Osteoblast (primary cell): ENCODE results near the gene SLC2A11. TPM values are rescaled to one million over a fixed set of nuclear protein-coding genes. Genes with fewer than 3 reads are reported as not detected.

Experiments
- DNase-seq: peaks from one replicate; pipeline ENCODE4 v3.0.0; 2011; ENCODE audit warnings: low spot score, mixed read lengths; ENCODE audit not compliant: insufficient read length; ENCODE audit errors: missing footprints
- H2AFZ ChIP-seq: 2 replicates; pipeline ENCODE4 v1.6.0; 2011; ENCODE audit warnings: mild to moderate bottlenecking, low read length
- H3K27ac ChIP-seq: 2 replicates; pipeline ENCODE4 v1.5.1; 2011; ENCODE audit warnings: mild to moderate bottlenecking, low read depth, low read length, moderate library complexity
- H3K27me3 ChIP-seq: 2 replicates; pipeline ENCODE4 v1.6.0; 2012; ENCODE audit warnings: mild to moderate bottlenecking, control low read depth, inconsistent platforms, low read length, moderate library complexity; ENCODE audit not compliant: insufficient read depth
- H3K36me3 ChIP-seq: 2 replicates; pipeline ENCODE4 v1.5.1; 2011; ENCODE audit warnings: mild to moderate bottlenecking, low read length, control low read depth, moderate library complexity; ENCODE audit not compliant: insufficient read depth
- H3K4me1 ChIP-seq: 2 replicates; pipeline ENCODE4 v1.5.1; 2011; ENCODE audit warnings: mild to moderate bottlenecking, low read length, control low read depth, moderate library complexity; ENCODE audit not compliant: insufficient read depth
- H3K4me2 ChIP-seq: 2 replicates; pipeline ENCODE4 v1.6.0; 2011; ENCODE audit warnings: mild to moderate bottlenecking, low read length; ENCODE audit not compliant: insufficient read depth
- H3K4me3 ChIP-seq: fragments of 200-600 bp; sonication (generic); 3 replicates; pipeline ENCODE4 v1.5.1; 2012; ENCODE audit warnings: mild to moderate bottlenecking, low read length, inconsistent platforms; ENCODE audit not compliant: insufficient read depth
- H3K79me2 ChIP-seq: 2 replicates; pipeline ENCODE4 v1.6.0; 2012; ENCODE audit warnings: mild to moderate bottlenecking, low read length, control low read depth, inconsistent platforms; ENCODE audit not compliant: insufficient read depth
- H3K9me3 ChIP-seq: 2 replicates; pipeline ENCODE4 v1.5.1; 2011; ENCODE audit warnings: low read depth, low read length, control low read depth
- H4K20me1 ChIP-seq: 2 replicates; pipeline ENCODE4 v1.6.0; 2012; ENCODE audit warnings: mild to moderate bottlenecking, low read length, control low read depth; ENCODE audit not compliant: insufficient read depth
- total RNA-seq: library from RNA; depleted of rRNA; stranded (reverse); fragments of >200 nt; gene quantifications from 2 replicates; pipeline ENCODE4 v1.2.3, GENCODE V29; 2012
- TF ChIP-seq, protein P1 (sequence below): IDR thresholded peaks from 2 replicates; pipeline ENCODE4 v1.5.1; 2011; ENCODE audit warnings: mild to moderate bottlenecking, low read depth, low read length, moderate library complexity; ENCODE audit errors: extremely low read depth

Gene SLC2A11
- total RNA-seq, 1 donor: 14.1 TPM

DNA sequence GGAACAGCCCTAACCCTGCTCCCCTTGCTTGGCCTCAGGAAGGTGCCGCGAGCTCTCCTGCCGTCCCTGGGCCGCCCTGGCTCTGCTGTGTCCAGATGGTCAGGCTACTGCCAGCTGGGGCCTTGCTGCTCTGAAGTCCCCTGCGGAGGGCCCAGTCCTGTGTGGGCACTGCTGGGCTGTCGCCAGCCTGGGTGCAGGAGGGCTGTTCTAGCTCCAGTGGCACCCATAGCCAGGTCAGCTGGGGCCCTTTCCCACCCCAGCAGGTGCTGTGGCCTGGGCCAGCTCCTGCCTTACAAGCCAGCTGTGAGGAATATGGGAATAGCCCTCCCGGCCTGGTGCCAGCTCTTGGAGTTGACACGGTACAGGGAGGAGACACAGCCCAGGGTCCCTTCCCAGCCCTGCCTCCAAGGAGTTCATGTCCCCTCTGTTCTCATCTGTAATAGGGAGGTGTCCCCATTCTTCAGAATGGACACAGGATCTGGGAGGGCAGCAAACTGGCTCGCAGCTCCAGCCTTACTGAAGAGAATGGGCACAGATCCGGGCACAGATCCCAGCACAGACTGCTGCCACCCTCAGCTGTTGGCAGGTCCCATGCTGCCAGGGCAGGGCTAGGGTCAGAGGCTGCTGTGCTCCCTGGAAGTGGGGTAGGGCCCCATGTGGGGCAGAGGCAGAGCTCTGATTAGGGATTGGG, 22.7 kb upstream of the SLC2A11 start:
- Histone ChIP-seq H2AFZ (no peak overlapping the region), H4K20me1 (peaks cover 9% of the 10 kb centered on the region), H3K27me3 (no peaks in the 10 kb centered on the region), H3K27ac (no peak overlapping the region), H3K4me2 (no peak overlapping the region), H3K79me2 (peaks cover 26% of the 10 kb centered on the region), H3K4me1 (peaks cover 8% of the 10 kb centered on the region), H3K4me3 (no peak overlapping the region), H3K9me3 (no peaks in the 10 kb centered on the region), H3K36me3 (peaks cover 22% of the 10 kb centered on the region)
- TF ChIP-seq, protein P1, sequence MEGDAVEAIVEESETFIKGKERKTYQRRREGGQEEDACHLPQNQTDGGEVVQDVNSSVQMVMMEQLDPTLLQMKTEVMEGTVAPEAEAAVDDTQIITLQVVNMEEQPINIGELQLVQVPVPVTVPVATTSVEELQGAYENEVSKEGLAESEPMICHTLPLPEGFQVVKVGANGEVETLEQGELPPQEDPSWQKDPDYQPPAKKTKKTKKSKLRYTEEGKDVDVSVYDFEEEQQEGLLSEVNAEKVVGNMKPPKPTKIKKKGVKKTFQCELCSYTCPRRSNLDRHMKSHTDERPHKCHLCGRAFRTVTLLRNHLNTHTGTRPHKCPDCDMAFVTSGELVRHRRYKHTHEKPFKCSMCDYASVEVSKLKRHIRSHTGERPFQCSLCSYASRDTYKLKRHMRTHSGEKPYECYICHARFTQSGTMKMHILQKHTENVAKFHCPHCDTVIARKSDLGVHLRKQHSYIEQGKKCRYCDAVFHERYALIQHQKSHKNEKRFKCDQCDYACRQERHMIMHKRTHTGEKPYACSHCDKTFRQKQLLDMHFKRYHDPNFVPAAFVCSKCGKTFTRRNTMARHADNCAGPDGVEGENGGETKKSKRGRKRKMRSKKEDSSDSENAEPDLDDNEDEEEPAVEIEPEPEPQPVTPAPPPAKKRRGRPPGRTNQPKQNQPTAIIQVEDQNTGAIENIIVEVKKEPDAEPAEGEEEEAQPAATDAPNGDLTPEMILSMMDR: no peak
- no peak for DNase-seq

- H3K4me2 ChIP-seq: no peak overlapping the region
- TF ChIP-seq, protein P1: no peak
- H3K36me3 ChIP-seq: peaks cover 22% of the 10 kb centered on the region
- peaks cover 4% of the 10 kb centered on the region for H3K4me1 ChIP-seq
- DNase-seq: no peak
- H3K4me3 ChIP-seq: no peak overlapping the region
- H3K79me2 ChIP-seq: peaks cover 26% of the 10 kb centered on the region
- H2AFZ ChIP-seq: no peak overlapping the region
- H4K20me1 ChIP-seq: peaks cover 9% of the 10 kb centered on the region
- no peaks in the 10 kb centered on the region for H3K27me3 ChIP-seq
- H3K27ac ChIP-seq: no peak overlapping the region
- no peaks in the 10 kb centered on the region for H3K9me3 ChIP-seq
These were observed 22.1 kb upstream of the SLC2A11 start for GRCh38 chr22:23835484-23836144.

DNA sequence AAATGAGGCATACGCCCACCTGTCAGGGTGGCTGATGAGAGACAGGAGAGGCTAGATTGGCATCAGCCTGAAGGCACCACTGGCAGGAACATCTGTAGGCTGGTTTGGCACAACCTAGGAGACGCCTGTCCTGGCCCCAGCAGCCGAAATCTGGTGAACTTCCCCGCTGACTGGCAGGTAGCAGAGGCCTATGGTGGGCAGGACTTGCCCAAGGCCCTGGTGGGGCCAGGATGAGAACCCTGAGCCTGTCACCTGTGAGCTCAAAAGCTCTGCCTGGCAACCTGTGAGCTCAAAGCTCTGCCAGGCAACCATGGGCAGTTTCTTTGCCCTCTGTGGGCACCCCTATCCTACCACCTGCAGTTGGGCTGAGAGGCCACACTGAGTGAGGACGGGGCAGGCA, 21.4 kb upstream of the SLC2A11 start:
- H3K4me1 ChIP-seq: peaks cover 4% of the 10 kb centered on the region
- no peak overlapping the region for H3K4me3 ChIP-seq
- no peaks in the 10 kb centered on the region for H3K27me3 ChIP-seq

More for the DNA sequence above, 21.4 kb upstream of the SLC2A11 start:
- Histone ChIP-seq H3K79me2 (peaks cover 20% of the 10 kb centered on the region), H4K20me1 (peaks cover 9% of the 10 kb centered on the region), H3K9me3 (no peaks in the 10 kb centered on the region), H3K27ac (no peak overlapping the region), H2AFZ (no peak overlapping the region), H3K4me2 (no peak overlapping the region), H3K36me3 (peaks cover 22% of the 10 kb centered on the region)
- TF ChIP-seq, protein P1: no peak
- no peak for DNase-seq
